ENCODE data around the gene EMCN.

- TF ChIP-seq EP300 (IDR thresholded peaks at IDR 0.05) (no peak), CTCF (IDR thresholded peaks at IDR 0.05) (no peak)
These were observed 20.0 kb downstream of the EMCN start for GRCh38 chr4:100497791-100498190.

Data from ovary (tissue), 3 donors.